ENCODE measurements around the gene PLEKHA4. TPM values are rescaled to one million over a fixed set of nuclear protein-coding genes. Genes with fewer than 3 reads are reported as not detected.

The PLEKHA4 gene
- total and polyA plus RNA-seq, 2 donors (not counting 1 experiment from before 2014, with no cell fraction given) = 4.3 to 6.2 TPM

DNA sequence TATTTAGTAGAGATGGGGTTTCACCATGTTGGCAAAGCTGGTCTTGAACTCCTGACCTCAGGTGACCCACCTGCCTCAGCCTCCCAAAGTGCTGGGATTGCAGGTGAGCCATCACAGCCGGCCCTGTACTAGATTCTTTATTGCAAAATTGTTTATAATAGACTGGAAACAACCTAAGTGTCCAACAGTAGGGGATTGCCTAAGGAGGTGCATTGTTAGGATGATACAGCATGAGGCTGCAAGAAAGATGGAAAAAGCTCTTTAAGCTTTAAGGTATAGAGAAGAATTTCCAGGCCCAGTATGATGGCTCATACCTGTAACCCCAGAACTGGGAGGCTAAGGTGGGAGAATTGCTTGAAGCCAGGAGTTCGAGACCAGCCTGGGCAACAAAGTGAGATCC, 65.8 kb downstream of the PLEKHA4 start:
- Histone ChIP-seq H3K36me3 (replicated peaks in 1 of 2; ENCODE audit: control extremely low read depth in 1 of 2, control insufficient read depth in 1 of 2, extremely low read depth in 1 of 2, insufficient read depth in 2 of 2, low read length in 1 of 2) (no peaks in the 10 kb centered on the region), H3K4me2 (replicated peaks; ENCODE audit: low read depth, low read length, poor library complexity, severe bottlenecking) (no peak overlapping the region), H3K79me2 (ENCODE audit: control insufficient read depth, insufficient read depth, low read length) (no peaks in the 10 kb centered on the region), H3K4me1 (ENCODE audit: control insufficient read depth in 2 of 2, insufficient read depth in 2 of 2, low read length in 2 of 2) (no peaks in the 10 kb centered on the region), H4K20me1 (ENCODE audit: control insufficient read depth, insufficient read depth, low read length, poor library complexity, severe bottlenecking) (peaks cover 6% of the 10 kb centered on the region), H3K27ac (ENCODE audit: low read length in 2 of 2) (no peak overlapping the region), H3K4me3 (ENCODE audit: control extremely low read depth in 1 of 5, extremely low read depth in 1 of 5, insufficient read depth in 1 of 5, low read depth in 2 of 5, low read length in 4 of 5) (no peak overlapping the region), H2AFZ (ENCODE audit: insufficient read depth, low read depth, low read length, poor library complexity, severe bottlenecking) (no peak overlapping the region), H3K9me3 (ENCODE audit: control extremely low read depth in 1 of 3, control insufficient read depth in 2 of 3, insufficient read depth in 1 of 3, low read length in 2 of 3) (peaks cover 0 to 5% (median 0%) of the 10 kb centered on the region in 3 donors), H3K9ac (ENCODE audit: low read length) (no peak overlapping the region), H3K27me3 (replicated peaks in 1 of 4; ENCODE audit: control extremely low read depth in 1 of 4, control insufficient read depth in 3 of 4, insufficient read depth in 4 of 4, low read length in 3 of 4) (no peaks in the 10 kb centered on the region)
- CTCF ChIA-PET = interaction anchor here (1.8 to 17.5 kb wide), 3 partner anchors 8 to 39 kb away, joined by 5 to 553 read pairs (median 5); partner anchors contain the start of genes BCAT2 and HSD17B14
- no peak for ATAC-seq (ENCODE audit: low read depth)
- intact Hi-C loops (cut with micrococcal nuclease) = no loop called here
- H3K4me1 Mint-ChIP-seq = peaks cover 2% of the 10 kb centered on the region
- H3K27ac Mint-ChIP-seq = no peak overlapping the region
- WGBS (ENCODE audit: insufficient coverage) = 100% methylated on average over 1 of the region's 2 CpGs
- H3K9me3 Mint-ChIP-seq (ENCODE audit: insufficient read depth) = no peaks in the 10 kb centered on the region
- DNase-seq = no peak
- TF ChIP-seq EZH2 (IDR thresholded peaks at IDR 0.05; ENCODE audit: borderline replicate concordance, insufficient read depth, low read depth, low read length, poor library complexity, severe bottlenecking) = no peak
- TF ChIP-seq, protein P1, sequence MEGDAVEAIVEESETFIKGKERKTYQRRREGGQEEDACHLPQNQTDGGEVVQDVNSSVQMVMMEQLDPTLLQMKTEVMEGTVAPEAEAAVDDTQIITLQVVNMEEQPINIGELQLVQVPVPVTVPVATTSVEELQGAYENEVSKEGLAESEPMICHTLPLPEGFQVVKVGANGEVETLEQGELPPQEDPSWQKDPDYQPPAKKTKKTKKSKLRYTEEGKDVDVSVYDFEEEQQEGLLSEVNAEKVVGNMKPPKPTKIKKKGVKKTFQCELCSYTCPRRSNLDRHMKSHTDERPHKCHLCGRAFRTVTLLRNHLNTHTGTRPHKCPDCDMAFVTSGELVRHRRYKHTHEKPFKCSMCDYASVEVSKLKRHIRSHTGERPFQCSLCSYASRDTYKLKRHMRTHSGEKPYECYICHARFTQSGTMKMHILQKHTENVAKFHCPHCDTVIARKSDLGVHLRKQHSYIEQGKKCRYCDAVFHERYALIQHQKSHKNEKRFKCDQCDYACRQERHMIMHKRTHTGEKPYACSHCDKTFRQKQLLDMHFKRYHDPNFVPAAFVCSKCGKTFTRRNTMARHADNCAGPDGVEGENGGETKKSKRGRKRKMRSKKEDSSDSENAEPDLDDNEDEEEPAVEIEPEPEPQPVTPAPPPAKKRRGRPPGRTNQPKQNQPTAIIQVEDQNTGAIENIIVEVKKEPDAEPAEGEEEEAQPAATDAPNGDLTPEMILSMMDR (IDR thresholded peaks at IDR 0.05) = no peak
- no peak overlapping the region for H3K4me3 Mint-ChIP-seq
- POLR2A ChIA-PET = interaction anchor here (0.7 kb wide), 1 partner anchor 41 kb away, joined by 5 read pairs; no protein-coding TSS in a partner anchor
- H3K27me3 Mint-ChIP-seq = no peaks in the 10 kb centered on the region

DNA sequence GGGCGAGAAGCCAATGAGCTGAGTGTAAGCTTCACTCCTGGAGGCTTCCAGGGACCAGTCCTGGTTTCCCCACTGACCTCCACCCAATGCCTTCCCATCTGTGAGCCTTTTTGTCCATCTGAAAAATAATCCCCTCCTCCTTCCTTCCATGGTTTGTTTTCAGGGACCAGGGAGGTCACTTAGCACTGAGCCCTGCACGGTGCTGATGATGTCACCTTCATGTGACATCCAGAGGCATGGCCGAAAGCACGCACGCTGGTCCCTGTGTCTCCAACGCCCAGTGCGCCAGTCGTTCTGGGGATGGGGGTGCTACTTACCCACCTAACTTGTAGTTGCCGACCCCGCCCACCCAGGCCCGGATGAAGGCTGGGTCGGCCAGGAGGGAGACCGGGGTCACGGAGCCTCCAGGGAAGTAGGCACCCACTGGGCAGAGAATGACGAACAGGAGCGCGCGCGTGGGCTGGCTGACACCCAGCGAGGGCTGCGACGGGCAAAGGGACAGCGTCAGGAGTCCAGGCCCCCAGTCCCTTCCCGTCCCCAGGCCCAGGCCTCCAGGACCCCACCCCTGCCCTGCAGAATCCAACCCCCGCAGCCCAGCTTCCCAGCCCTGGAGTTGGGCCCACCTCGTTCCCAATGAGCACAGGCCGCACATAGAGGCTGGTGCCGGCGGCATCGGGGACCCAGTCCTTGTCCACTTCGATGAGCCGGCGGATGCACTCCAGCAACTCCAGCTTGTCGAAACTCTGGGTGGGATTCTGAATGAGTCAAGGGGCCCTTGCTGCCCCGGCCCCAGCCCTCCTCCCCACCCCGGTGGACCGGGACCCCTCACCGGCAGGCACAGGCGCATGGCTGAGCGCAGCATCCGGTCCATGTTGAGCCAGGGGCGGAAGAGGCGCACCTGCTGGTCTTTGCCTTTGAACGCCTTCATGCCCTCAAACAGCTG, 68.8 kb downstream of the PLEKHA4 start:
- Mint-ChIP-seq H3K9me3 (ENCODE audit: insufficient read depth) (no peaks in the 10 kb centered on the region), H3K4me3 (no peak overlapping the region), H3K27me3 (no peaks in the 10 kb centered on the region), H3K4me1 (peaks cover 7% of the 10 kb centered on the region), H3K27ac (no peak overlapping the region)
- Histone ChIP-seq H3K27me3 (replicated peaks in 1 of 4; ENCODE audit: control extremely low read depth in 1 of 4, control insufficient read depth in 3 of 4, insufficient read depth in 4 of 4, low read length in 3 of 4) (no peaks in the 10 kb centered on the region), H4K20me1 (ENCODE audit: control insufficient read depth, insufficient read depth, low read length, poor library complexity, severe bottlenecking) (no peaks in the 10 kb centered on the region), H2AFZ (ENCODE audit: insufficient read depth, low read depth, low read length, poor library complexity, severe bottlenecking) (no peak overlapping the region), H3K9me3 (ENCODE audit: control extremely low read depth in 1 of 3, control insufficient read depth in 2 of 3, insufficient read depth in 1 of 3, low read length in 2 of 3) (no peaks in the 10 kb centered on the region), H3K79me2 (ENCODE audit: control insufficient read depth, insufficient read depth, low read length) (no peaks in the 10 kb centered on the region), H3K27ac (ENCODE audit: low read length in 2 of 2) (no peak overlapping the region), H3K4me2 (replicated peaks; ENCODE audit: low read depth, low read length, poor library complexity, severe bottlenecking) (no peak overlapping the region), H3K4me3 (ENCODE audit: control extremely low read depth in 1 of 5, extremely low read depth in 1 of 5, insufficient read depth in 1 of 5, low read depth in 2 of 5, low read length in 4 of 5) (no peak overlapping the region), H3K4me1 (ENCODE audit: control insufficient read depth in 2 of 2, insufficient read depth in 2 of 2, low read length in 2 of 2) (peaks cover 3 to 9% of the 10 kb centered on the region in 2 donors), H3K9ac (ENCODE audit: low read length) (no peak overlapping the region), H3K36me3 (replicated peaks in 1 of 2; ENCODE audit: control extremely low read depth in 1 of 2, control insufficient read depth in 1 of 2, extremely low read depth in 1 of 2, insufficient read depth in 2 of 2, low read length in 1 of 2) (no peaks in the 10 kb centered on the region)
- ChIA-PET POLR2A (no interaction called here), CTCF (interaction anchor here (0.6 to 17.5 kb wide), 5 partner anchors 12 to 171 kb away, joined by 3 to 553 read pairs (median 4); partner anchors contain the start of genes BCAT2 and HSD17B14)
- intact Hi-C loops (cut with micrococcal nuclease) = loop anchor here (5.0 kb wide), 1 partner anchor 162 kb away; the partner anchor contains the start of gene DBP
- no peak for TF ChIP-seq EZH2 (IDR thresholded peaks at IDR 0.05; ENCODE audit: borderline replicate concordance, insufficient read depth, low read depth, low read length, poor library complexity, severe bottlenecking)
- TF ChIP-seq, protein P1 (IDR thresholded peaks at IDR 0.05) = no peak
- ATAC-seq (ENCODE audit: low read depth) (no peak), DNase-seq (no peak)
- 98% methylated on average over 39 of the region's 44 CpGs for WGBS (ENCODE audit: insufficient coverage)
